Muscle layer of colon (tissue), 2 donors: ENCODE measurements around the gene SOAT2.

ENCODE experiments used
- H3K27ac ChIP-seq: one replicate; pipeline ENCODE4 v1.7.0; 2013; ENCODE audit warnings: low read depth, mild to moderate bottlenecking, low read length, moderate library complexity
- H3K27me3 ChIP-seq, 2 donors: one replicate each; pipeline ENCODE4 v1.7.0; 2013; ENCODE audit warnings: low read length in 2 of 2, mild to moderate bottlenecking in 2 of 2; ENCODE audit not compliant: insufficient read depth in 2 of 2, control insufficient read depth in 1 of 2
- H3K36me3 ChIP-seq: one replicate; pipeline ENCODE4 v1.7.0; 2013; ENCODE audit warnings: mild to moderate bottlenecking, low read length; ENCODE audit not compliant: insufficient read depth
- H3K4me1 ChIP-seq: one replicate; pipeline ENCODE4 v1.7.0; 2013; ENCODE audit warnings: mild to moderate bottlenecking, low read length; ENCODE audit not compliant: insufficient read depth
- H3K4me3 ChIP-seq, 2 donors: one replicate each; pipeline ENCODE4 v1.7.0; 2013; ENCODE audit warnings: low read length in 2 of 2, low read depth in 1 of 2, mild to moderate bottlenecking in 1 of 2, moderate library complexity in 1 of 2
- H3K9ac ChIP-seq: one replicate; pipeline ENCODE4 v1.7.0; 2013; ENCODE audit warnings: low read length
- H3K9me3 ChIP-seq: one replicate; pipeline ENCODE4 v1.7.0; 2013; ENCODE audit warnings: mild to moderate bottlenecking, low read length
- donor health status: abdominal sarcoma.
- donor health status: Adenocarcinoma of cecum.

SOAT2 gene

DNA sequence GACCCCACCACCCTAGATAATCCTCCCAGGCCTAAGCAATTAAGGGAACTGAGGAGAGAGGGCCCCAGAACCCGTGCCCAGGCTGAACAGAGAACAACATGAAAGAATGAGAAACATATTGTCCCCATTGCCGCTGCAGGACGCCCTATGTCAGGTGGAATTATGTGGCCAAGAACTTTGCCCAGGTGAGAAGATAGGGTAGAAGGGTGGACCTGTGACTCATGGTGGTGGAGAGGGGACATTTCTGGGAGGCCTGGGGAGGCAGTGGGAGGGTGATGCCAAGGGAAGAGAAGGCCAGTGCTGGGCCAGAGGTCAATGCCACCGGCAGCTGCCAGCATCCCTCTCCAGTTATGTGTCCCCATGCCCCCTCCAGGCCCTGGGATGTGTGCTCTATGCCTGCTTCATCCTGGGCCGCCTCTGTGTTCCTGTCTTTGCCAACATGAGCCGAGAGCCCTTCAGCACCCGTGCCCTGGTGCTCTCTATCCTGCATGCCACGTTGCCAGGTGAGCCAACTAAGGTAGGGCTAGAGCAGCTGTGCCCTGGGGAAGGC, 15.5 kb downstream of the SOAT2 start:
- no peaks in the 10 kb centered on the region for H3K27me3 ChIP-seq
- no peak overlapping the region for H3K9ac ChIP-seq
- H3K9me3 ChIP-seq, result no peaks in the 10 kb centered on the region
- no peak overlapping the region for H3K27ac ChIP-seq
- no peaks in the 10 kb centered on the region for H3K36me3 ChIP-seq
- H3K4me3 ChIP-seq, result no peak overlapping the region
- H3K4me1 ChIP-seq, result no peaks in the 10 kb centered on the region

- Histone ChIP-seq H3K27me3 (no peaks in the 10 kb centered on the region), H3K9ac (no peak overlapping the region), H3K4me1 (no peaks in the 10 kb centered on the region), H3K9me3 (no peaks in the 10 kb centered on the region), H3K36me3 (no peaks in the 10 kb centered on the region), H3K4me3 (no peak overlapping the region), H3K27ac (no peak overlapping the region)
Measured at GRCh38 chr12:53120685-53121525, 17.6 kb downstream of the SOAT2 start.

GRCh38 chr12:53122961-53123468, 19.7 kb downstream of the SOAT2 start:
- H3K4me3 ChIP-seq, result no peak overlapping the region
- no peak overlapping the region for H3K9ac ChIP-seq
- no peak overlapping the region for H3K27ac ChIP-seq
- no peaks in the 10 kb centered on the region for H3K36me3 ChIP-seq
- H3K27me3 ChIP-seq, result no peaks in the 10 kb centered on the region
- H3K4me1 ChIP-seq, result no peaks in the 10 kb centered on the region
- no peaks in the 10 kb centered on the region for H3K9me3 ChIP-seq

DNA sequence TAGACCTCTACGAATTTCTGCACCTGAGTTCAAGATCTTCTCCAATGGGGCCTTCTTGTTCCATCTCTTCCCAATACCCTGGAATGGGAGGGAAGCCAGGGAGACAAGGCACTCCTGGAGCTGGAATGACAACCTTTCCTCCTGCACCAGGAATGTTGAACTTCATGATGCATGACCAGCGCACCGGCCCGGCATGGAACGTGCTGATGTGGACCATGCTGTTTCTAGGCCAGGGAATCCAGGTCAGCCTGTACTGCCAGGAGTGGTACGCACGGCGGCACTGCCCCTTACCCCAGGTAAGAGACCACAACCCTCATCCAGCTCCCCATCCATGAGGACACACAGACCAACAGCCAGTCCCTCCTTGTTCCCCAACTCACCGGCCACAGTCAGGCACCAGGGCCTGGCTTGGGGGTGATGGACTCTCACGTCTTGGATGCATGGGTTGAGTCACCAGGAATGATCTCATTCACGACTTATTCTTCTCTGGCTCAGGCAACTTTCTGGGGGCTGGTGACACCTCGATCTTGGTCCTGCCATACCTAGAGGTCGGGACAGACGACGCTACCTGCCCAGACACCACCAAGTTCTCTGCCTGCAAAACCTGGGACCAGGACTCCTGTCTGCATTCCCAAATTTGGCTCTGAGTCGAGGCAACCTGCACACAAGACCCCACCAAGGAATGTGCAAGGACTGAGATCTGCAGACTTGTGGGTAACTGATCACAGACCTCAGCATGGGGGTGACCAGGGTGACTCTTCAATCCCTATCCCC, 20.5 kb downstream of the SOAT2 start:
- Histone ChIP-seq H3K9ac (no peak overlapping the region), H3K9me3 (no peaks in the 10 kb centered on the region), H3K27ac (no peak overlapping the region), H3K4me1 (no peaks in the 10 kb centered on the region), H3K4me3 (no peak overlapping the region), H3K36me3 (no peaks in the 10 kb centered on the region), H3K27me3 (no peaks in the 10 kb centered on the region)

- no peak overlapping the region for H3K4me3 ChIP-seq
- H3K27me3 ChIP-seq, result no peaks in the 10 kb centered on the region
- no peak overlapping the region for H3K9ac ChIP-seq
- no peaks in the 10 kb centered on the region for H3K9me3 ChIP-seq
- no peaks in the 10 kb centered on the region for H3K4me1 ChIP-seq
- H3K27ac ChIP-seq, result no peak overlapping the region
- H3K36me3 ChIP-seq, result no peaks in the 10 kb centered on the region
Measured at GRCh38 chr12:53124352-53124723, 21.1 kb downstream of the SOAT2 start.

DNA sequence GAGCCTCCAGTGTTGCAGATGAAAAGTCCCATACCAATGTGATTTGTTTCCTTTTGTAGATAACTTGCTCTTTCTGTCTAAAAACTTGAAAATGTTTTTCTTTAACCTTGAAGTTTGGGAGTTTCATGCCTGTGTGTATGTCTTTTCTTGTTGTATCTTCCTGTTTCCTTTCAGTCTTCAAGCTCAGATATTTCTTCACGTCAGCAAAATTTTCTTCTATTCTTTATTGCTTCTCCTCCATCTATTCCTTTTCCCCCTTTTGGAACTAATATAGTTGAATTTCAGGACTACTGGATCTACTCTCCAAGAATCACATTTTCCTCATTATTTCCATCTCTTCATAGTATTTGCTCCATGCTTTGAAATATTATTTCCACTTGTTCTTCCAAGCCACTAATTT, 23.9 kb downstream of the SOAT2 start:
- no peak overlapping the region for H3K27ac ChIP-seq
- H3K27me3 ChIP-seq, result no peaks in the 10 kb centered on the region
- H3K9me3 ChIP-seq, result no peaks in the 10 kb centered on the region
- no peak overlapping the region for H3K9ac ChIP-seq
- no peak overlapping the region for H3K4me3 ChIP-seq
- H3K4me1 ChIP-seq, result no peaks in the 10 kb centered on the region
- no peaks in the 10 kb centered on the region for H3K36me3 ChIP-seq

- Histone ChIP-seq H3K27me3 (no peaks in the 10 kb centered on the region), H3K4me3 (no peak overlapping the region), H3K36me3 (no peaks in the 10 kb centered on the region), H3K4me1 (no peaks in the 10 kb centered on the region), H3K9me3 (no peaks in the 10 kb centered on the region), H3K27ac (no peak overlapping the region), H3K9ac (no peak overlapping the region)
Measured at GRCh38 chr12:53128780-53129569, 25.7 kb downstream of the SOAT2 start.

GRCh38 chr12:53131844-53132243, 28.6 kb downstream of the SOAT2 start:
- H3K36me3 ChIP-seq, result no peaks in the 10 kb centered on the region
- no peak overlapping the region for H3K9ac ChIP-seq
- H3K27ac ChIP-seq, result no peak overlapping the region
- no peaks in the 10 kb centered on the region for H3K4me1 ChIP-seq
- no peak overlapping the region for H3K4me3 ChIP-seq
- H3K27me3 ChIP-seq, result no peaks in the 10 kb centered on the region
- H3K9me3 ChIP-seq, result no peaks in the 10 kb centered on the region

GRCh38 chr12:53133722-53134121, 30.4 kb downstream of the SOAT2 start:
- H3K4me3 ChIP-seq, result no peak overlapping the region
- no peaks in the 10 kb centered on the region for H3K36me3 ChIP-seq
- no peaks in the 10 kb centered on the region for H3K4me1 ChIP-seq
- H3K27ac ChIP-seq, result no peak overlapping the region
- no peaks in the 10 kb centered on the region for H3K9me3 ChIP-seq
- no peaks in the 10 kb centered on the region for H3K27me3 ChIP-seq
- no peak overlapping the region for H3K9ac ChIP-seq

- Histone ChIP-seq H3K4me1 (no peaks in the 10 kb centered on the region), H3K27me3 (no peaks in the 10 kb centered on the region), H3K27ac (no peak overlapping the region), H3K9ac (no peak overlapping the region), H3K36me3 (no peaks in the 10 kb centered on the region), H3K9me3 (no peaks in the 10 kb centered on the region), H3K4me3 (no peak overlapping the region)
Measured at GRCh38 chr12:53143355-53143754, 40.1 kb downstream of the SOAT2 start.
